Activated CD4-positive, CD25-positive, alpha-beta regulatory T cell treated with anti-CD3 and anti-CD28 coated beads, Interleukin-2, amount 50 U/mL, for 72 hours (primary cell): ENCODE measurements around the gene B4GALT7.
"Not testable (repeated sequence)": the region's sequence is repeated elsewhere in the genome, so short reads cannot be mapped to it uniquely, and the experiment has no call there.

Experiments used
- DNase-seq: peaks from one replicate; pipeline ENCODE4 v3.0.0; 2021

The B4GALT7 gene

GRCh38 chr5:177610131-177610769 lies 10.3 kb downstream of the B4GALT7 start:
- no peak for DNase-seq

DNA sequence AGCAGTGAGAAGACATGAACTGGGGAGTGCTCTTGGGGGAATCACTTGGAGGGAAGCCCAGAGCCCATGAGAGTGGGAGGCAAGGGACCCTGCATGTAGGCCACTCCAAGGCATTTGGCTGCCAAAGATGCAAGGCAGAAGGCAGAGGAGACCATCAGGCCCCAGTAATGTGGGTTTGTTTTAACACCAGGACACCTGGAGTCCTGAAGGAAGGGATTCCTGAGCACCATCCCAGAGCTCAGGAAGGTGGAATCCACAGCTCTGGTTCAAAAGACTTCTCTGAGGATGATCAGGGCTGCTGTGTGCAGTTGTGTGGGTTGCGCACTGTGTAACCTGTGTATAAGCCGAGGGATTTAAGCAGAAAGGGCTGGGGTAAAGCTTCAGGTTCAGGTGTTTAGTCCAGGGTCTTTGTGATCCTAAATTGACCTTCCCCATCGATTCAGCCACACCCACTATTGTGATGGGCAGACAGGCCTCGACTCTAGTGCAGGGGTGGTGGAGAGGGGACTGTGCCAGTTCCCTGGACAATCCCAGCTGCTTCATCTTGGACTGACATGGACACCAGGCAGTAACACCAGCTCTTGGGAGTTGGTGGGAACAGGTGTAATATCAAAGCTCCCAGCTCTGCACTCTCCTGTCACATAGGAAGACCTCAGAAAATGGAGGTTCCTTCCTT lies 11.0 kb downstream of the B4GALT7 start:
- no peak for DNase-seq

DNA sequence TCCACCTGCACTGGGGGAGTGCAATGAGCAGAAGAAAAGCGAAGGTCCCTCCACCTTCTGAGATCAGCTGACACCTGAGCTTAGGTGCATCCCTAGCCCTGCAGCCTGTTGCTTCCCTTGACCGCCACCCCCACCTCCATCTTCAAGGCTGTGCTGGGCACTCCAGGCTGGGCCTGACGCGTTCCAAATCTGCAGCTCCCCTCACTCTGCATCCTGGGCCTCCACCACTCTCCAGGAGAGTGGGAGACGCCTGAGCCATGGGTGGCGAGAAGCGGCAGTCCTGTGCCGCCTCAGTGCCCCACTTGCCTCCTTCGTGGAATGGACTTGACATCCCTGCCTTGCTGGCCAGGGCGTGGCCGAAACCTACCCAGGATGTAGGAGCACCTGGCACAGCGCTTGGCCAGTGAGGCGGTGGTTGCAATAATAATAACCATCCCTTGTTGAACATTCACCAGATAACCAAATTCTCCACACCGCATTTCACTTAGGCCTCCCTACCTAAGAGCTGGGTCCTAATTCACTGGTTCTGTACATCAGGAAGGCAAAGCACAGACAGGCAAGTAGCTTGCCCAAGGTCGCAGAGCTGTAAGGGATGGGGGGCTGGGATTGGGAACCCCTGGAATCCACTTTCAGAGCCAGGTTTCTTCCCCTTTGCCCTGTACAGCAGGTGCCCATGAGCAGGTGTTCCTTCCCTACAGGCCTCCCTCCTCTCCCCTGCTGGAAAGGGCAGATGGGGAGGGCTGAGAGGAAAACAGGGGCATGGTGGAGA lies 11.7 kb downstream of the B4GALT7 start:
- no peak for DNase-seq

DNA sequence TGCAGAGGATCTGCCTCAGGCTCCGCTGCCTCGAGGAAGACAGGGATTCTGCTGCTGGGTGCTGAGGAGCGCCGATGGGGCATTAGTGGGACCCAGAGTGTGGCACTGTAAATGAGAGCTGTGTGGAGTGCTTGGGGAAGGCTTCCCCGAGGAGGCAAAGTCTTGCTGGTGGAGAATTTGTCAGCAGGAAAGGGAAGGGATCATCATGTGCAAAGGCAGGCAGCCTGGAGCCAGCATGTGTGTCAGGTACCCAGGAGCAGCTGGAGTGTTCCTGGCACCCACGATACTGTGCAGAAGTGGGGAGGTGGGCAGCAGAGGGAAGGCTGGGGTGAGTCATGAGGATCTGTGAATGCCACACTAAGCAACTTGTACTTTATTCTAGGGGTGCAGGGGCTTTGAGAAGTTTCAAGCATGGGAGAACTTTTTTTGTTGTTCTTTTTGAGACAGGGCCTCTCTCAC lies 12.3 kb downstream of the B4GALT7 start:
- no peak for DNase-seq

- no peak for DNase-seq
Observed at GRCh38 chr5:177620560-177620959, 20.6 kb downstream of the B4GALT7 start.

DNA sequence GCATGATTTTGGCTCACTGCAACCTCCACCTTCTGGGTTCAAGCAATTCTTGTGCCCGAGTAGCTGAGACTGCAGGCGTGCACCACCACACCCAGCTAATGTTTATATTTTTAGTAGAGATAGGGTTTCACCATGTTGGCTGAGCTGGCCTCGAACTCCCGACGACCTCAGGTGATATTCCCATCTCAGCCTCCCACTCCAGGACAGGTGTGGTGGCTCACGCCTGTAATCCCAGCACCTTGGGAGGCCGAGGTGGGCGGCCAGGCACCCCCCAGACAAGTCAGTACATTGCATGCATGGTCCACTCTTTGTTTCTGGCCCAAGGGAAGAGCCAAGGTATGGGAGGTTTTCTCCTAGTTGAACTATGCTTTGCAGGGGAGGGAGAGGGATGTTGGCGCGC lies 24.2 kb downstream of the B4GALT7 start:
- not testable (repeated sequence) for DNase-seq

DNA sequence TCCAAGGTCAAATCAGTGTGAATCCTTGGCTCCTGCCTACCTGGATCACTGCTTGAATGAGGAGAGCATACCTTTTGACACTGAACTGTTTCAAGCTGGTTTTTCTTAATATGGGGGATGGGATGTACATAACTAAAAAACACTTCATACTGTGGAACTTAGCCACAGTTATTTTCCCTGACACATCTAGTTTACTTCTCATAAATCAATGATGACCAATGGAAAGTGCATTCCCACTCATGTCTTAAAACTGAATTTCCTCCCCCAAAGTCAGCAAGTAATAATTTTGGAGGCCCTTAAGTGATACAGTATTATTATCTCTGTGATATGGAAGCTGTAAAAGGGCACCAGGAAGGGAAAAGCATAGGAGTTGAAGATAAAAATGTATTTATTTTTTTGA lies 30.3 kb downstream of the B4GALT7 start:
- not testable (repeated sequence) for DNase-seq

DNA sequence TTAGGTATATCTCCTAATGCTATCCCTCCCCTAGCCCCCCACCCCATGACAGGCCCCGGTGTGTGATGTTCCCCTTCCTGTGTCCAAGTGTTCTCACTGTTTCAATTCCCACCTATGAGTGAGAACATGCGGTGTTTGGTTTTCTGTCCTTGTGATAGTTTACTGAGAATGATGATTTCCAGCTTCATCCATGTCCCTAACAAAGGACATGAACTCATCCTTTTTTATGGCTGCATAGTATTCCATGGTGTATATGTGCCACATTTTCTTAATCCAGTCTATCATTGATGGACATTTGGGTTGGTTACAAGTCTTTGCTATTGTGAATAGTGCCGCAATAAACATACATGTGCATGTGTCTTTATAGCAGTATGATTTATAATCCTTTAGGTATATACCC lies 35.0 kb downstream of the B4GALT7 start:
- not testable (repeated sequence) for DNase-seq

GRCh38 chr5:177645462-177645861 lies 45.5 kb downstream of the B4GALT7 start:
- DNase-seq = not testable (repeated sequence)

- DNase-seq = not testable (repeated sequence)
Observed at GRCh38 chr5:177651235-177651634, 51.3 kb downstream of the B4GALT7 start.

DNA sequence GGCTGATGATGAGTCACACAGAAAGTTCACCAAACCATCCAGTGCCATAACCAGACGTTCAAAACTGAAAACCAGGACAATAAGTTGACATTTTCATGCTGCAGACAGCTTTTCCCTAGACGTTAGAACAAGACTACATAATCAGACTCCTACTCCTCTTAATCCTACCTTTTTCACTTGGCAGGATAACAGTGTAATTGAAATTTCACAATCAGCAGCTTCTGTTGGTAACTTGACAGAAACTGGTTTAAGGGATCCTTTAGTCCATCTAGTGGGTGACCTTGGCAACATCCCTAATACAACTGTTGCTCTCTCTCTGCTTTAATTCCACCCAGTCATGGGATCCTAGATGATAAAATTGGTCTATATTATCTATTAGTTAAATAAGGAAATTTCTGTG lies 57.9 kb downstream of the B4GALT7 start:
- DNase-seq = not testable (repeated sequence)

DNA sequence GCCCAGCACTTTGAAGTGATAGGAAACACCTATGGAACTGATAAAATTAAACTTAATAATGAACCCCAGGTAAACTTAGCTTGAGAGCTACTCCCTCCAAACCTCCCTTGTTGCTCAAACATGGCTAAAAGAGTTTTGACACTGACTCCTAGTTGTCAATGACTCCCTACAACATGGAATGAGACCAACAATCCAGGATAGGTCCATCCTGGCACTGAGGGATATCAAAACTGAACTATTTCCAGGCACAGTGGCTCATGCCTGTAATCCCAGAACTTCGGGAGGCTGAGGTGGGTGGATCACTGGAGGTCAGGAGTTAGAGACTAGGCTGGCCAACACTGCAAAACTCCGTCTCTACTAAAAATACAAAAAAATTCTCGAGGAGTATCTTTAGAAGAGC lies 58.6 kb downstream of the B4GALT7 start:
- DNase-seq = not testable (repeated sequence)
